Heart left ventricle (tissue), 13 donors: ENCODE data around the gene THADA.

ENCODE experiments used
- POLR2A ChIP-seq, 2 donors: fragments of 450-650 bp; IDR thresholded peaks; one replicate each; pipeline ENCODE4 v1.6.1; 2017; ENCODE audit warnings: antibody characterized with exemption in 2 of 2, mild to moderate bottlenecking in 2 of 2, moderate library complexity in 2 of 2
- TF ChIP-seq, protein P1 (sequence below), 12 donors: fragments of 200-600 bp; sonication (generic) in 4 of 12; IDR thresholded peaks; one replicate each; pipeline versions ENCODE4 v1.5.0 to v1.8.0; 2018 to 2022; ENCODE audit warnings: antibody characterized with exemption in 12 of 12, mild to moderate bottlenecking in 5 of 12
- donor health status: ischemic (EF 13 %, LVEDD 7.1; RV severe dilation, severe dysfunction).
- donor health status: DM: no; HTN: yes; CAD: no.
- donor health status: DM: no; HTN: no; CAD: no.
- donor health status: ischemic (EF 25% LVEDD 6.9; RV normal size, moderate dysfunction).
- donor health status: ischemic (EF 25% LVEDD 5.7; RV mildly dilated, moderate dysfunction).
- donor health status: ischemic (EF 35%, LVEDD 5.7; RV mildly dilated, moderate dysfunction).
- donor health status: nonischemic (EF 11% LVEDD 7.7; RV severe dilation, severe dysfunction).
- donor health status: DM: yes; HTN: yes; CAD: no.
- donor health status: PGD.
- donor health status: ischemic (EF 29% LVEDD 5.4; RV normal size, mild dysfunction).
- donor health status: nonischemic (EF 23%, LVEDD 6.1; RV moderate dilation, normal function).

DNA sequence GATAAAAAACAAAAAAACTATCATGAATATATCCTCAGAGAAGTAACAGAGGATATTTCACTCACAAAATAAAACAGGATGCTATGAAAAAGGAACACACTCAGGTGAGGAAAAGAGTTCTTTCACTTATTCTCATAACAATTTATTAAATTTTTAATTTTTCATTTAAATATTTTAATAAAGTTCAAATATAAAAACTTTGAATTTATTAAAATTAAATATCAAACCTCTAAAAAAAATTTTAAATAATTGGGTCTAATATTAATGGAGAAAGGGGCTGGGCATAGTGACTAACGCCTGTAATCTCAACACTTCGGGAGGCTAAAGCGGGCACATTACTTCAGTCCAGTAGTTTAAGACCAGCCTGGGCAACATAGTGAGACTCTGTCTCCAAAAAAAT lies 10.1 kb downstream of the THADA start:
- TF ChIP-seq, protein P1, sequence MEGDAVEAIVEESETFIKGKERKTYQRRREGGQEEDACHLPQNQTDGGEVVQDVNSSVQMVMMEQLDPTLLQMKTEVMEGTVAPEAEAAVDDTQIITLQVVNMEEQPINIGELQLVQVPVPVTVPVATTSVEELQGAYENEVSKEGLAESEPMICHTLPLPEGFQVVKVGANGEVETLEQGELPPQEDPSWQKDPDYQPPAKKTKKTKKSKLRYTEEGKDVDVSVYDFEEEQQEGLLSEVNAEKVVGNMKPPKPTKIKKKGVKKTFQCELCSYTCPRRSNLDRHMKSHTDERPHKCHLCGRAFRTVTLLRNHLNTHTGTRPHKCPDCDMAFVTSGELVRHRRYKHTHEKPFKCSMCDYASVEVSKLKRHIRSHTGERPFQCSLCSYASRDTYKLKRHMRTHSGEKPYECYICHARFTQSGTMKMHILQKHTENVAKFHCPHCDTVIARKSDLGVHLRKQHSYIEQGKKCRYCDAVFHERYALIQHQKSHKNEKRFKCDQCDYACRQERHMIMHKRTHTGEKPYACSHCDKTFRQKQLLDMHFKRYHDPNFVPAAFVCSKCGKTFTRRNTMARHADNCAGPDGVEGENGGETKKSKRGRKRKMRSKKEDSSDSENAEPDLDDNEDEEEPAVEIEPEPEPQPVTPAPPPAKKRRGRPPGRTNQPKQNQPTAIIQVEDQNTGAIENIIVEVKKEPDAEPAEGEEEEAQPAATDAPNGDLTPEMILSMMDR (IDR thresholded peaks at IDR 0.05): no peak
- no peak for TF ChIP-seq POLR2A (IDR thresholded peaks at IDR 0.05)
